GM18873 (cell line): ENCODE data around the gene SENP6.
A peak's percentile ranks its signal among the peaks of the same experiment; 100 is the strongest.
"Not testable (repeated sequence)": the region's sequence is repeated elsewhere in the genome, so short reads cannot be mapped to it uniquely, and the experiment has no call there.

ENCODE experiments used
- ATAC-seq: cut with Tn5 transposase; IDR thresholded peaks from one replicate; pipeline ENCODE4 v1.9.1; 2021; ENCODE audit warnings: mild to moderate bottlenecking, moderate library complexity, moderate number of reproducible peaks; ENCODE audit not compliant: unreplicated experiment, low FRiP score

SENP6 gene

DNA sequence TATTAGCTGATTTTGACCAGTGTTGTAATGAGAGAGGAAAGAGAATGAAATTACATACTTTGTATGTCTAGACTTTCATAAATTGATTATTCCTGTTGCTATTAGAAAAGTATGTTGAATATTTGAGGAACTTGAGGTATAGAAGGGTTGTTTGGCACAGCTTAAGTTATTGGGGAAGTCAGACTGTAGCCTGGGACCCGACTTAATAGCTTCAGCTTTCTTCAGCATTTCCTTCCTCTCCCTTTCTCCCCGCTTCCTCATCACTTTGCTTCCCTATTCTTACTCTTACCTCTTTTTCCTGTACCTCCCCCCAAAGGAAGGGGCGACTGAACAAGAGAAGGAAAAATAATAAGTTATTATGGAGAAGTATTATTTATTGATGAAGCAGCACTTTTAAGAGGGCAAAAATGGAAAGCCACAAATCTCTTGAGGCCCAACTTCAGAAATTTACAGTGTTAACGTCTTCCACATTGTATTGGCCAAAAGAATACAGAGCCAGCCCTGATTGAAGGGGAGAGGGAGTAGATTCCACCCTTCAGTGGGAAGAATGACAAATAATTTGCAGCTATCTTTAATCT lies 7.4 kb downstream of the SENP6 start:
- no peak for ATAC-seq

DNA sequence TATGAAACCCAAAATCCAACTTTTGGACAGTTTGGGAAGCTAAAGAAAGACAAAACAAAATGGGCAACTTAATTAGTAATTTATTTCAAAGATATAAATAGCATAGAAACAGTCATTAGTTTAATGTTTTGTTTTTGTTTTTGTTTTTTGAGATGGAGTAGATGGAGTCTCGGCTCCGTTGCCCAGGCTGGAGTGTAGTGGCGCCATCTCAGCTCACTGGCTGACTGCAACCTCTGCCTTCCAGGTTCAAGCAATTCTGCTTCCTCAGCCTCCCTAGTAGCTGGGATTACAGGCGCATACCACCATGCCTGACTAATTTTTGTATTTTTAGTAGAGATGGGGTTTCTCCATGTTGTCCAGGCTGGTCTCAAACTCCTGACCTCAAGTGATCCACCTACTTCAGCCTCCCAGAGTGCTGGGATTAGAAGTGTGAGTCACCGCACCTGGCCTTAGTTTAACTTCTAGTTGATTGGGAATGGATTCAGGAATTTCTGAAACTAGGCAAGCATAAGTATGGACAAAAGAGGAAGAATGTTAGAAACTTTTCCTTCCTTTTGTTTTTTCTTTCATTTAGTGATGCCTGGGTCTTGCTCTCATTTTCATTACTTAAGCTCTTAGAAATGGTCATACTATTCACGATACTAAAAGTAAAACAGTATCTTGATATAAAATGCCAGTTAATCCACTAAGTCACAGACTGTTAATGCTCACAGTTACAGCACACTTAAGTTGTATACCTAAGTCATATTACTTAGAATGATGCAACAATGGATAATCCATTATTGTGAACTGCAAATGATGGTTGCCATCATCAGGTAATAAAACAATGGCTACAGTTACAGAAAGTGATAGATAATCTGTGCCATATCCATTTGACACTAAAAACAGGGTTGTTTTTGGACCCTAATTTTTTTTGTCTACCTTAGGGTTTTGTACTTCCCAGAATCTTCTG lies 8.2 kb downstream of the SENP6 start:
- ATAC-seq = no peak

DNA sequence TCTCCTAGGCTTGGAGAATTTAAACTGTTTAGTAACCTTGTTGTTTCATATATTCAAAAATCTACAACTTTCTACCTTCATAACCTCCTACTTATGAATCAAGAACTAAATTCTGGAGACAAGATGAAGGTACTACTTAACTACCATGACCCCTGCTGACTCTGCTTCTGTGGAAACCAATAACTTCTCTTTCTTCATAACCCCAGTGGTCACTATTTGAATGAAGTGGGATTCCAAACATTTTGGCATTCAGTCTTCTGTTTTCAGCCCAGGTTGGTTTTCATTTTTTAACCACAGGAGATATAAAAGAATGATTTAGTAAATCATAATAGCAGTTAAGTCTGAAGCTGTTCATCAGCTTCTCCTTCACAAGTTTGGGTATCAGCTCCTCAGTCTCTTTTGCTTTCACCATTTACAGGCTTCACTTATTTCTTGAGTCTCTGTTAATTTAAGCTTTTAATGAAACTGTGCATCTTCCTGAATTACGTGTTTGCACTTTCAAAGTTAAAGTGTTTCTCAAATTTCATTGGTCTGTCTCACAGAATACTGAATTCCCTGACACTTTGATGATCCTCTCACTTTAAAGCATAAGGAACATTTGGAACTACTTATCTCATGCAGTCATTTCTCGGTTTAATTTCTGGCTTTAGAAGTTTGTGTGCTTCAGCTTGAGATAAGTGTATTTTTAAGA lies 9.5 kb downstream of the SENP6 start:
- ATAC-seq = no peak

DNA sequence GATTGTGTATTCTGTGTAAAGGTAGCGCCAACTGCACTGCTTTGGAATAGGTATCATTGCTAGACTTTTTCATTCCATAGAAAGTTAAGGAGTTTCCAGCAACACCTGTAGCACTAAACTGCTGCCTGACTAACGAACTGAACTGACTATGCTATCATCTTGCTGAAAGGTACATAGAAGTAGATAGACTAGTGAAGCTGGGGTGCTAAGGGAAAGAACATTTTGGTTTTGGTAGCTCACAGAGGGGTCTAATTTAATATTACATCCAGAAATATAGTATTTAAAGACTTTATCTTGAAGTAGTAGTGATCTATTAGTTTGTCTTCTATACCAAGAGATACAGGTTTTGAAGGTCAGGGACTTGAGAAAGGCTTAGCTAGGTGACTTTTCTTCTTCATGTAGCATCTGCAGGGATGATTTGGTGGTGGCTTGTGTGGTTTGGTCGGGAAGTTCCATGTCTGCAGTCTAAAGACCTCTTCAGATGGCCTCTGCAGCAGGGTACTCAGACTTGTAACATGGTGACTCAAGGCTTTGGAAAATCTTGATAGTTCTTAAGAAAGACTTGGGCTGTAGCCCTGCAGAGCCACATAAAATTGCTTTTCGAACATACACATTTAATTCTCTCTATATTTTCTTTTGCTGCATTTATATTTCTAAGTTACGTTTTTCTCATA lies 10.2 kb downstream of the SENP6 start:
- ATAC-seq = peak; percentile 52

DNA sequence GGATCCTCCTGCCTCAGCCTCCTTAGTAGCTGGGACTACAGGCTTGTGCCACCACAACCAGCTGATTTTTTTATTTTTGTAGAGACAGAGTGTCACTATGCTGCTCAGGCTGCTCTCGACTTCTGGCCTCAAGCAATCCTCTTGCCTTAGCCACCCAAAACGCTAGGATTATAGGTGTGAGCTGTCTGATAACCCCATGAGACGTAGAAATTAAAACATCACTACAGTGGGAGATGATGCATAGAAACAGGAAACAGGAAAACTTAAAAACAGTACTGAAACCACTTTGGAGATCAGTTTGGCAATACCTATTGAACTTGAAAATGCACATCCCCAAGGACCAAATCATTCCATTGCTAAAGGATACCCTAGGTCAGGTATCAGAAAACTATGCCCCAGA lies 10.8 kb downstream of the SENP6 start:
- ATAC-seq = peak; percentile 7

DNA sequence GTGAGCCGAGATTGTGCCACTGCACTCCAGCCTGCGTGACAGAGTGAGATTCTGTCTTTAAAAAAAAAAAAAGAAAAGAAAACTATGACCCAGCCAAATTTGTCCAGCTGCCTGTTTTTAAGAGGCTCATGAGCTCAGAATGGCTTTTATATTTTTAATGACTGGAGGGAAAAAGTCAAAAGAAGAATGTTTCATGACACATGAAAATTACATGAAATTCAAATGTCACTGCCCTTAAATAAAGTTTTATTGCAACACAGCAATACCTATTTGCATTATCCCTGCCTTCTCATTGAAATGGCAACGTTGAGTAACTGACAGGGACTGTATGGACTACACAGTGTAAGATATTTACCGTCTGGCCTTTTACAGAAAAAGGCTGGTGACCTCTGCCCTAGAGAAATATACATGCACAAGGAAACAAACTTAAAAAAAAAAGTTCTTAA lies 11.4 kb downstream of the SENP6 start:
- no peak for ATAC-seq

- no peak for ATAC-seq
Measured at GRCh38 chr6:75618437-75618836, 16.8 kb downstream of the SENP6 start.

DNA sequence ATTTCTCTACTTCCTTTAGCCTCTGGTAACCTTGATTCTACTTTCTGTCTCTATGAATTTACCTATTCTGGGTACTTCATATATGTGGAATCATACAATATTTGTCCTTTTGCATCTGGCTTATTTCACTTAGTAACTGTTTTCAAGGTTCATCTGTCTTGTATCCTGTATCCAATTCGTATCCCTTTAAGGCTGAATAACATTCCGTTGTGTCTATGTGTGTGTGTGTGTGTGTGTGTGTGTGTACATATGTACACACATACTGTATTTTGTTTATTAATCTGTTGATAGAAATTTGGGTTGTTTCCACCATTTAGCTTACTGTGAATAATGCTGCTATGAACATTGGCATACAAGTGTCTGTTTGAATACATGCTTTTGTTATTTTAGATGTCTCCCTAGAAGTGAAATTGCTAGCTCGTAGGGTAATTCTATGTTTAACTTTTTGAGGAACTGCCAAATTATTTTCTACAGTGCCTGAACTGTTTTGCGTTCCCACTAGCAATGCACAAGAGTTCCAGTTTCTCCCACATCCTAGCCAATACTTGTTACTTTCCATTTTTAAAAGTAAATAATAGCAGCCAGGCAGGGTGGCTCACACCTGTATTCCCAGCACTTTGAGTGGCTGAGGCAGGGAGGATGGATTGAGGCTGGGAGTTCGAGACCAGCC lies 17.7 kb downstream of the SENP6 start:
- no peak for ATAC-seq

DNA sequence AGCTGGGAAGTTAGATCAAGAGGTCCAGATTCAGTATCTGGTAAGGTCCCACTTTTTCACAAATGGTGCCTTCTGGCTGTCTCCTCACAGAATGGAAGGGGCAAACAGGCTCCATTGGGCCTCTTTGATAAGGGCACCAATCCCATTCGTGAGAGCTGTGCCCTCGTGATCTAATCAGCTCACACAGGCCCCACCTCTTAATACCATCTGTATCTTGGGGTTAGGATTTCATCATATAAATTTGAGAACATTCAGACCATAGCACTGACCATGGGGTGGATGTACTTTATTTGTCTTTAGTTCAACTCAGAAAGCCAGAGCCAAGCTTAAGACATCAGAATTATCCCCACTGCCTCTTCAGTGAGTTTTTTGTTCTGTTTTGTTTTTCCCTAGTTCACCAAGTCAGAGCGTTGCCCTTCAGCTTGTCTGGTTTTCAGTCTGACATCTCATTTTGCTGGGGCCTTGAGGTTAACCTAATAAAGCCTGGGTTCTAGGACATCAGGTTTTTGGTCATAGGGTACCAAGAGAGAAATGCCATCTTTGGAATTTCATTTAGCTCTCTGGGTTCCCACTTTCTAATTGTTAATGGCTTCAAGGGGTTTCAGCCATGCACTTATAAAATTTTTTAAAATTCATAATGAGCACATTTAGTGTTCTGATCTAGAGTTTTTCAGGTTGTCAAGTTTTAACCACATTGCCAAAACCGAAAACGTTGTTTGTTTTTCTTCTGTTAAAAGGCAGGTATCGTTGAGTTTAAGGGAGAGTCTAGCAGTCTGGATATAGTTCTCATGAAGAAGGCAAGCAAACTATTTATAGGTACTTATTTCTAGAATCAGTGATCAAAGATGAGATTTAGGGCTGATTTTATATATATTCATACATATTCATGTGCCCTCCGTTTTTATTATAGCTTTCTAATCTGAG lies 19.0 kb downstream of the SENP6 start:
- no peak for ATAC-seq

GRCh38 chr6:75621846-75622245 lies 20.2 kb downstream of the SENP6 start:
- no peak for ATAC-seq

GRCh38 chr6:75623491-75623890 lies 21.8 kb downstream of the SENP6 start:
- no peak for ATAC-seq

DNA sequence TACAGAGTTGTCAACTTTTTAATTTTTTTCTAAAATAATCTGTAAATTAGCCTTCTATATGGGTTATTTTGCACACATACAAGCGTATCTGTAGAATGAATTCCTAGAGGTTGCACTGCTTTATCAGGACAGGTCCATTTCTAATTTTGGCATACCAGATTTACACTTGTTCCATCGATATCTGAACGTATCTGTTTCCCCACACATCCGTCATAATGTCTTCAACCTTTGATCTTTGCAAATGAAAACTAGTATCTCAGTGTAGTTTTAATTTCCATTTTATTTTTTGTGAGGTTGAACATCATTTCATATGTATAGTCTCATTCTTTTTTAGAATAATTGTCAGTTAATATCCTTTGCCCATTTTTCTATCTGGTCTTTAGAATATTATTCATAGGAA lies 22.7 kb downstream of the SENP6 start:
- no peak for ATAC-seq

GRCh38 chr6:75624988-75625387 lies 23.3 kb downstream of the SENP6 start:
- ATAC-seq = no peak

DNA sequence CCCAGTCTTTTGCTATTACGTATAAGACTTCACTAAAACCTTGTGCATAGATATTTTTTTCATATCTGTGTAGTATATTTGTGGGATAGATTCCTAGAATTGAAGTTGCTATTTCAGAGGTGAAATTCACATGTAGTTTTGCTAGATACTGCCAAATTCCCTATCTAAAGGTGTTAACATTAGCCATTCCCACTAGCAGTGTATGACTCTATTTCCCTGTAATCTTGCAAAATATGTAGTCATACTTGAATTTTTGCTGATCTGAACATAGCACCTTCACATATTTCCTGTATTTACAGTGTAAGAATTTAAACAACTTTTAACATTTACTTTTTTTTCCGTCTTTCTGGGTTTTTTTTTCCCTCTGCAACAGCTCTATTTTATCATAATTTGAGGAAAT lies 24.9 kb downstream of the SENP6 start:
- ATAC-seq = no peak

DNA sequence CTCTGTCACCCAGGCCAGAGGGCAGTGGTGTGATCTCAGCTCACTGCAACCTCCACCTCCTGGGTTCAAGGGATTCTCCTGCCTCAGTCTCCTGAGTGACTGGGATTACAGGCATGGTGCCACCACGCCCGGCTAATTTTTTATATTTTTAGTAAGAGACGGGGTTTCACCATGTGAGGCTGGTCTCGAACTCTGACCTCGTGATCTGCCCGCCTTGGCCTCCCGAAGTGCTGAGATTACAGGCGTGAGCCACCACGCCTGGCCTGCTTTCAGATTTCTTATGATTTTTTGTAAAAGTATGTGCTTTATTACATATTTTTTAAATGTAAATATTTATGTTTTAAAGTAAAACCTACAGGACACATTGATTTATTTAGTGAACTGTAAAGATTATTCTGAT lies 26.0 kb downstream of the SENP6 start:
- ATAC-seq = not testable (repeated sequence)

- ATAC-seq = no peak
Measured at GRCh38 chr6:75631859-75632635, 30.4 kb downstream of the SENP6 start.

DNA sequence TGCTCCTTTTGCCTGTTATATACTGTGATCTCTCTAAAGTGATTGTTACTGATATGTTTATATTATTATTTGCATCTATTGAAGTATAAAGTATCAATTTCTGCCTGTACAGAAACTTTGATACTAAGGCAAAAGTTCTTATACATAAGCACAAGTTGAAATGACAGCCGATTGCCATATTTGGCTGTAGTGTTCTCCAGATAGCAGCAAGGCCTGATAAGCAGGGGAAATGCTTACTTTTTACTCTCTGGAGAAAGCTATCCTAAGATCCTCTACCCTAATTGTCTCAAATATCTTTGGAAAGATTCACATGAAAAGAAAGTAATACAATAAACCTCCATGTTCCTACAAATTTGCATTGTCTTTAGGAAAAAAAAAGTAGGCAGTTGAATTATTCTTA lies 31.4 kb downstream of the SENP6 start:
- ATAC-seq = no peak

DNA sequence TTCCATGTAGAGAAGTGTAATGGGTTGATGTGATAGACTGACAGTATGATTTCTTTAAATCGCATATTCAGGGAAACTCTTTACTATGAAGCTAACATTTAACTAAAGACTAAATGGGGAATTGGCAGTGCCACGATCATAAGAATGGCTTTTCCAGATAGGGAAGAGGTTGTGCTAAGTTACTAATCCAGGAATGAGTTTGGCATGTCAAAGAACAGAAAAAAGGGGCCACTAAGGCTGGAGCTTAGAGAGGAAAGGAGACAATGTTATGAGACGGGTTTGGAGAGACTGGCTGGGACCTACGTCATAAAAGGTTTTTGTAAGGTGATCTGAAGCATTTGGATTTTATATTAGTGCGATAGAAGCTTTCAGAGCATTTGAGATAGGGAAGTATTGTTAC lies 40.6 kb downstream of the SENP6 start:
- no peak for ATAC-seq
